GM21360 (cell line): ENCODE data around the gene CBS.
"Not testable (repeated sequence)": the region's sequence is repeated elsewhere in the genome, so short reads cannot be mapped to it uniquely, and the experiment has no call there.

ENCODE experiments used
- ATAC-seq: cut with Tn5 transposase; IDR thresholded peaks from one replicate; pipeline ENCODE4 v1.9.1; 2021; ENCODE audit warnings: mild to moderate bottlenecking, moderate library complexity; ENCODE audit not compliant: unreplicated experiment

The CBS gene

DNA sequence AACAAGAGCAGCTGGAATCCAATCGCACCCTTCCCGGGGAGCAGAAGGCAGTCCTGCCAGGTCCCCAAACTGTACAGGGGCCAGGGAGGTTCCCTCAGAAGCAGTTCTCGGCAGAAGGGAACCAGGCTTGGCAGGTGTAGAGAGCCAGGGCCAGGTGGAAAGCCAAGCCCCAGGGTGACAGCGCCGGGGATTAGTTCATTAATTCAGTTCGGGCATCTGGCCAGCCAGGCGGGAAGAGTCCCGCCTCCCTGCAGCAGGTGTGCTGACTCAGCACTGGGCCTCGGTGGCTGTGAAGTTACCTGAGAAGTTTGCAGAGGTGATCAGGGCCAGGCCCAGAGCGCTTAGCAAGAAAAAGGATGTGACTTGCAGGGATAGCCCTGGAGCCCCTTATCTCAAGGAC, 6.0 kb downstream of the CBS start:
- ATAC-seq = not testable (repeated sequence)

DNA sequence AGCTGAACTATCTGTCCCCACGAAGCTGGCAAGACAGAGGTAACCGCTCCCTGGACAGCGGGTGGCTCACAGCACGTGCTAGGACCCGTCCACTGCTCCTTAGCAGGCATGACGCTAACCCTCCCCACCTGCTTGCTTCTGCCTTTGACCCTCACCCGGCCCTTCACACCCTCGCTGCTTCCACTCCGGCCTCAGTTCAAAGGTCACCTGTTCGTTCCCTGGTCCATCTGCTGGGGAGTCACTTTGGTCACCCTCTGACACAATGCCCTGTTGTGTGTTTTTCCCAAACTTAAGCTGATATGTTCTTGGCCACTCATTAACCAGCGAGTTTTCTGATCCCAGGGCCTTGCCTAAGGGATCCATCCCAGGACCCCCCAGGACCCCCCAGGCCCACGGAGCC, 7.6 kb downstream of the CBS start:
- not testable (repeated sequence) for ATAC-seq

DNA sequence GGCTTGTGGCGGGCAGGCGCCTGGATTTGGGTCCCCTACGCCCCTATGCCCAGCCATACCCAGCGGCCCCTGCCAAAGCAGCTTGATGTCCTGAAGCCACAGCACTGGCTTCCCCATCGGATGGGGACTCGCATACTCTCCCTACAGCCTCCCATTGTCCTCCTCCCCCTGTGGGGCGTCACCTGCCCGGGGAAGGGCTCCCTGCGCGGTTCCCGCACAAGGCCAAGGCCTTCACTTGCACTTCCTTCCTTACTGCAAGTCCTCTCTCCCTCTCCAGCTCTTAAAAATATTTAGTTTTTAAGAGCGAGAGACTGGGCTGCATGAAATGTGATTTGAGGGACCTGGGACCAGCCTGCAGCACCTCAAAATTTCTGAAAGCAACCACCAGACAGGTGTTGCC, 8.9 kb downstream of the CBS start:
- not testable (repeated sequence) for ATAC-seq

DNA sequence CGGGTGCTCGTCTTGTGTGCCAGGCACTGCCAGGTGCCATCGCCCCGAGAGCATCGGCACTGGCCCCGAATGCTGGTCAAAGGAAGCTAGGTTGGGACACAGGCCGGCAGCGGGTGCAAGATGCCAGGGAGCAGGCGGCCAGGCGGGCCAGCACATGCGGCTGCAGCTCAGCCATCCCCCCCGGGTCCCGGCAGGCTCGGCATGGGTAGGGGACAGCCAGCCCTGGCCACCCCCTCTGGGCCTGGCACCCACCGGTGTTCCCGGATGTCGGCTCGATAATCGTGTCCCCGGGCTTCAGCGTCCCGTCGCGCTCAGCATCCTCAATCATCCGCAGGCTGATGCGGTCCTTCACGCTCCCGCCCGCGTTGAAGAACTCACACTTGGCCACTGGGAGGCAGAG, 9.6 kb downstream of the CBS start:
- not testable (repeated sequence) for ATAC-seq

DNA sequence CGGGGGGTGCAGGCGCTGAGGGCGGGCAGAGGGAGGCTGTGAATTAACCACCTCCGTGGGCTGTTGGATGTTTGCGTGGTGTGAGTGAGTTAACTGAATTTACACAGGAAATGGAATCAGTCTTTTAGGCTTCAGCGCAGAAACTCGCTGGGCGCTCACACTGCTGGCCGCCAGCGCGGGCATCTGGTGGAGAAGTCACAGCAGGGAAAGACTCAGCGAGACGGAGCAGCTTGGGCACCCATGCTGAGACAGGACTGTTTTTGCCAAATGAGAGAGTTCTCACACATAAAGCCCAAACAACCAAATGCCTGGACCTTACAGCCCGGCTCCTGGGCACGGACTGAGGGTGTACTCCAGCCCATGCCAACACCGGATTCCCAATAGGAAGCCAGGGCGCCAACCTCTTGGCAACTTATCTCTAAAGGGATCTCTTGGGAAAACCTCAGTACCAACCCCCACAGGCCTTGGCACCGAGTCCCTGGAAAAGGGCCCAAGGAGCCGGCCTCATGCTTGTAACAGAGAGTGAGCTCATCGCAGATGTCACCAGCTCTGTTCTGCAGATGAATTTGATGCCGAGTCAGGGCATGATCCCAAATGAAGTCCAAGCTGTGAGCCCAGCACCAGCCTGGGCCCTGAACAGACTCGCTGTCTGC, 11.2 kb downstream of the CBS start:
- ATAC-seq = not testable (repeated sequence)

GRCh38 chr21:43062955-43063664, 12.5 kb downstream of the CBS start:
- not testable (repeated sequence) for ATAC-seq

GRCh38 chr21:43053112-43053511, 22.5 kb downstream of the CBS start:
- not testable (repeated sequence) for ATAC-seq

- not testable (repeated sequence) for ATAC-seq
Measured at GRCh38 chr21:43045876-43046821, 29.5 kb downstream of the CBS start.

DNA sequence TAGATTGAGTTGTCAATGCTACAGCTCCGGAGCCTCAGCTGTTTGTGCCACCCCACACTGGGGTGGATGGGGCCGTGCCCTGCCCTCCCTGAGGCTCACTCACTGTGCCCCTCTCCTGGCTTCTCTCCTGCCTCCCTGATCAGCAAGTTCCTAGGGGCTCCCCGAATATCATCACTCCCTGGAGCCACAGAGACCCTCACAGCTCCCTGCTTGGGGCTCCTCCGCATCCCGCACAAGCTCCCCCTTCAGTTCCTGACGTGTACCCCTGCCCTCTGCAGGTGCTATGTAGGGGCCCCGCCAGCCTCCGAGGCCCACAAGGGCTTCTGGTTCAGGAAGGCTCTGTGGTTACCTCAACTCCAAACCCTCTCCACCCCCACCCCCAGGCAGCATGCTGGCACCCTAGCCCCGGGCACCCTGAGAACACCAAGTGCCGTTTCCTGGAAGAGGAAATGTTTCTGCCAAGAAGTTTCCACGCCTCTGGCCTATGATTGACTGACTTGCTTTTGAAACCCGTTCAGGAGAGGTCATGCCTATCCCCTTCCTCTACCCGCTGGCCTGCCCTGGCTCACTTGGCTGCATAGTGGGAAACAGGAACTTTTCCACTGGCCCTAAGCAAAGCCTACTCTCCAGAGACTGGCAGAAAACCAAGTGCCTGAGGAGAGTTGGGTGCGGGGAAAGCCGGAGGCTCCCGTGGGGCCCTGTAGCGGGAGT, 30.3 kb downstream of the CBS start:
- ATAC-seq = not testable (repeated sequence)

DNA sequence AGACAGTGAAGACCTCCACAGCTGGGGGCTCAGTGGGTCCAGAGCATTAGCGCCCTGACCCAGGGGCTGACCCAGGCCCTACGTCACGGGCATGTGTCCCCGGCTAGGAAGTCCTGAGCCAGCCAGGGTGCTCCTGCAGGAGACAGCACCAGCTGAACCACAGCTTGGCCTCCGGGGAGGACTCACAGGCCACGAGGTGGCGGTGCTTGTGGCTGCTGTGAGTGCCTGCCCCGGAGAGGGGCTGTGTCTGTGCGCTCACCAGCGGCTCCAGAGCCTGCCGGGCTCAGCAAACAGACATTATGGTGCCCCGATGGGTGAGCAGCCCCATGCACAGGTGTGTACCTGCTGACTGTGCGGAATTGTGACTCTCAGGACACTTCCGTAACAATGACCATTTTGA, 31.1 kb downstream of the CBS start:
- ATAC-seq = not testable (repeated sequence)

- ATAC-seq = not testable (repeated sequence)
Measured at GRCh38 chr21:43043291-43043690, 32.3 kb downstream of the CBS start.

GRCh38 chr21:43042169-43042568, 33.5 kb downstream of the CBS start:
- ATAC-seq = not testable (repeated sequence)

DNA sequence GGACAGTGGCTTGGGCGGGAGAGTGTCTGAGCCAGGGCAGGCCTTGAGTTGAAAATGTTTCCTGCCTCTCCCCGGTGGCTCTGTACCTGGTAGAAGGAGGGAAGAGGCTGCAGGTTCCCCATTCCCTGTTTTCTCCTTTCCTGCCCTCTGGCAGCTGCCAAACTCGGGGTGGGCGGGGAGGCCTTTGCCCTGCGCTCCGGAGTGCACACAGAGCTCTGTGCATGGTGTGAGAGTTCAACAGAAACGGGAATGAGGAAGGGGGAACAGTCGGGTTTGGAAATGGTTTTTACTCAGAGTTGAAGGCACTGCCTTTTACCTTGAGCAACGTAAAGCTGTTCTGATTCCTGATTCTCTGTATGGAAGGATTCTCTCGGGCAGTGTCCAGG, 37.0 kb downstream of the CBS start:
- not testable (repeated sequence) for ATAC-seq

DNA sequence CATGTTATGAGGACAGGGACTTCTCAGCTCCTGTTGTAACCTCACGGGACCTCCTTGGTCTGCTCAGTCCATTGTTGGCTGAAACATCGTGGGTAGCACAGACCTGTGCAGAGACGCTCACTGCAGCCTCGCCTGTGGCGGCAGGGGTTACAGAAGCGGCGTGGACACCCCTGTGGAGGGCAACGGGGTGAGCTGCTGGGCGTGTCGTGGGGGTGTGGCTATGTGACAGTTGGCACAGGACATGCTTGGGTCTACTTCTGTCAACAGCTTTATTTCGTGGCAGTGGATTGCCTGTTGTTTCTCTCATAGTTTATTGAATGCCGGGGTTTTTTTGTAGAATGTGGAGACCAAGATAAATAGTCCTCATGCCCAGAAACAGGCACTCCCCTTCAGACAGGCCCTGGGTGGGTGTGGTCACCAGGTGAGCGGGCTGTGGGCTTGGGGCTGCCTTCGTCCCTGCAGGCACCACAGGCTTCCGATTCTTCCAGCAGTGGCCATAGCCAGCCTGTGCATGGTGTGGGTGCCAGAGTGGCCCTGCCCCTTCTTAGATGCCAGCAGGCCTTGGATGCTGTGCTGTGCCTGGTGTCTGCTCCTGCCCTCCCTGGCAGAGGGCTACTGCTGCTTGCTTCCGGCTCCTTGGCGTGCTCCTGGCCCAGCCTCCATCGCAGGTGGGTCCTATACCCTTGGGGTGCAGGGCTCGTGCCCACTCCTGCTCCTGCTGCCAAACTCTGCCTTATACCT, 37.5 kb downstream of the CBS start:
- ATAC-seq = not testable (repeated sequence)

GRCh38 chr21:43036889-43037288, 38.7 kb downstream of the CBS start:
- not testable (repeated sequence) for ATAC-seq

GRCh38 chr21:43034826-43035225, 40.8 kb downstream of the CBS start:
- no peak for ATAC-seq

DNA sequence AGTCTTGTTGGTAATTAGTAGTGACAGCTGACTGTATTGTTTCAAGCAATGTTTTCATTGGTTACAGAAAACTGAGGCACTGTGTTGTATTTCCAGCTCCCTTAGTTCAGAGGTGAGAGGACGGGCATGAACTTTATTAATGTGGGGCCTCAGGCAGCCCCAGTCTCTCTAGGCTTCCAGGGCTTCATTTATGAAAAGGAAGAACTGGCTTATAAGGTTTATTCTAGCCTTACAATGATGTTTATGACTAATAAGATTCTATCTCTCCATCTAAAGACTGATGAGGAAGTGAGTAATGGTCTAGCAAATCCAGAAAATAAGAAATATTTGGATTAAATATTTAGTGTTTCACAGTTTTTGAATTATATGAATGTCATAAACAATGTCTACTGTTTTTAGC, 41.5 kb downstream of the CBS start:
- ATAC-seq = no peak

DNA sequence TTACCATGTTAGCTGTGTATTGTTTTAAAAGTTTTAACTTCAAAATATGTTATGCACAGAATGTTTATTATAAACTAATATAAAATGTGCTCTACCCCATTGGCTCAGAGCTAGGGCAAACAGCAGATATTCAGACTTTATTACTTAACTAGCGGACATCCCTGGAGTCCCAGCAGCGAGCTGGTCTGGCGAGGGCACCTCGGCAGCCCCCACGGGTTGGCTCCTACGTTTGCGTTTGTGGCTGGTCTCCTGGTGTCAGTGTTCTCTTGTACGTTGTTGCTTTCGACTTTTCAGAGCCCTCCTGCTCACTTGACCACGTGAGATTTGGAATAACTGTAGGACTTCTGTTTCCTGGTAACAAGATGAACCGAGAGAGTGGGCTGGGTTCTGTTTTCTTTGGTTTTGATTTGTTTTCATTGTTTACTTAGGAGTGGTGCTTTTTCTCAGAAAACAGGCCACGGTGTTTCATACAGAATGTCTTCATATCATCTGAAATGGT, 44.5 kb downstream of the CBS start:
- ATAC-seq = no peak

GRCh38 chr21:43029785-43030184, 45.9 kb downstream of the CBS start:
- ATAC-seq = no peak
